Measurements from ENCODE around the gene TMEFF2.

TMEFF2 gene, protein sequence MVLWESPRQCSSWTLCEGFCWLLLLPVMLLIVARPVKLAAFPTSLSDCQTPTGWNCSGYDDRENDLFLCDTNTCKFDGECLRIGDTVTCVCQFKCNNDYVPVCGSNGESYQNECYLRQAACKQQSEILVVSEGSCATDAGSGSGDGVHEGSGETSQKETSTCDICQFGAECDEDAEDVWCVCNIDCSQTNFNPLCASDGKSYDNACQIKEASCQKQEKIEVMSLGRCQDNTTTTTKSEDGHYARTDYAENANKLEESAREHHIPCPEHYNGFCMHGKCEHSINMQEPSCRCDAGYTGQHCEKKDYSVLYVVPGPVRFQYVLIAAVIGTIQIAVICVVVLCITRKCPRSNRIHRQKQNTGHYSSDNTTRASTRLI
- total RNA-seq: 0 reads per million in 2 donors

DNA sequence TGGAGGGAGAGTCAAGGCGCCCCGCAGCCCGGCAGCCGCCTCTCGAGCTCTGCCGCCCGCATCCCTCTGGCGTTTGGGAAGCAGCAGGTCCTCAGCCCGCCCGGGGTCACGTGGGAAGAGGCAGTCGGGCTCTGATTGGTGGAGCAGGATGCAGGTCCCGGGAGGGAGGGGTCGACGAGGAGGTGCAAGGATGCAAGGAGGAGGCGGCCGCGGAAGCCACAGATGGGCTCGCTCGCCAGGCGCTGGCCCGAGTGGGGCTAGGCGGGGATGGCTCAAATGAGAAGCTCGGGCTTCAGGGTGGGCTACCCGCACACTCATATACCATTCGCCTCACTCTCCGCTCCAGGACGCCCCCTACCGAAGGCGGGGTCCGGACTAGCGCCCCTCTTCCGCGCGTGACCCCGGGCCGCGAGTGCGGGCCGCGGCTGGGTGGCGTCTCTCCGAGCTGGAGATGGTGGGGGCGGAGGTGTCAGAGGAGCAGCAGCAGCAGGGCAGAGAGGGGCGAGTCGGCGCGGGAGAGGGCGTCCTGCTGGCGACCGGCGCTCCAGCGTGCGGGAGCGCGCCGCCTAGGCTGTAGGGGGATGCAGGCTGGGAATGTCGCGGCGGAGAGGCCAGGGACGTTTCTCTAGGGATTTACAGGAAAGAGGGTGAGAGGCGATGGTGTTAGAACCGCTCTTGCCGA lies at the start of gene TMEFF2:
TMEFF2 (minus strand) TSS at position 68 of the 682 bp plus-strand sequence. CDS start 409 bp downstream, outside the sequence.
- DNase-seq: peak in 3 of 5 experiments; percentile 6 to 43 (median 10)

DNA sequence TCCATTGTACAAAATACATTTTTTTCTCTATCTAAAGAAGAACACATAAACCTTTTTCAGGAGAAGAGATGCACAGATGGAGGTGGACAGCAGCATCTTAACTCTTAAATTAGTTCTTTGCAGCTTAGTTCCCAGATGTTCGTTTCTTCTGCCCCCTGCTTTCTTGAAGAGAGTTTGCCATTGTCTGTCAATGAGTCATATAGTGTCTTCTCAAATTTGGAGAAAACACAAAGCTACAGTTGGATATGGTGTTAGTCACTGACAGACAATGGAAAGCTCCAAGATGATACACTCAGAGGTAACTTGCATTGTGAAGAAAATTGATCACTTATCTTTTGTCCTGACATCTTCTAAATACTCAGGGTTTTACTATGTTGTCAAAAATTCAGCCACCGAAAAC lies 48.8 kb upstream of the TMEFF2 start:
- no peak for DNase-seq

DNA sequence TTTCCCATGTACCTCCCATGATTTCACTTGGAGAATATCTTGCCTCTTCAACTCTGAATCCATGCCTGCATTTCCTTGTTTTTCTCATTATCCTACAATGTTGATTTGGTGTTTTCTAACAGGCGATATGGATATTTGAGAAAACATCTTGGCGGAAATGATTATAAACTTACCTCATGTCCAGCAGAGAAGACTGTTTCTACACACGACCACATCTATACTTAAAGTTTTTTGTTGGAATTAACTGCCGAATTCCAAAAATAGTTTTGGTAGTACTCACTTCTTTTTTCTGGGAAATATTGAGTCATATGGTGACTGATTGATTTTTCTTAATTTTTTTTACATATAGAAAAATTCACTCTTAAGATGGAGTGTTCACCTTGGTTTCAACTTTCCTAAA lies 41.4 kb upstream of the TMEFF2 start:
- no peak for DNase-seq

DNA sequence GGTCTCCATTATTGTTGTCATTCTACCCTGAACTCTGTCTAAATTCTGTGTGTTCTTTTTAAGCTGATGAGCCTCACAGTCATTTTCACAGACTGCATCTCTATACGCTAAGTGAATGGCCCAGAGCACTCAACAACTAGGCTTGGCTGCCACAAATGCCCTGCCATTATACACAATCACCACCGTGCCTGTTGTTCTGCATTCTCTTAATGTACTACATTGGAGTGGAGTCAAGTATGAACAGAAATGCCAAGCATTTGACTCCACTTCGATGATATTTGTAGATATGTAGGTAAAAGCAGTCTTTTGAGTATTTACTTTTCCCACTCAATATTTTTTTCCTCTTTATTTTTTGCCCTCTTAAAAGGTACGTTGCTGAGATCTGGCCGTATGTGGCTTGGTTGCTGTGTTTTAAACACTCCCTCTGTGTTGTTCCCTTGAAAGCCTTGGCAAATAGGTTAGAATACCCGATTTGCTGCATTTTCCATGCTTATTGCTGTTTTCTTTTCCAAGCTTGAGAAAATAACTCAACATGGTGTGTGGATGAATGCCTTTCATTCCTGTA lies 36.2 kb upstream of the TMEFF2 start:
- no peak for DNase-seq

DNA sequence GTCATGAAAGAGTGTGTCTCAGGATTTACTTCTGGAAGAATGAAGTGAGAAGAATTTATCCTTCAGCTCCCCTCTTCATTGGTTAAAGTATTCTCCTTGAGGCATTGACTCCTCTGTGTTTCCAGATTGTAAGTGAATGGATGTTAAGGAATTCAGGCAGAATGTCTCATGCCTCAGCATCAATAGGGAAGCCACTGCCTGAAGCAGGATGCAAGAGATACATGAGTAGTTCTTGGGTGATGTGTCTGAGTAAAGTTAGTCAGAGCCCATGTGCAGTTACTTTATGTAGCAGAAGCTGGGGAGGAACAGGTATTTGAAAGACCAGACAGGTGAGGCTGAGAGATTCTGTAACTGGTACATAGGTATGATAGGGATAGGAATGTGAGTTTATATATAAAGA lies 34.0 kb upstream of the TMEFF2 start:
- DNase-seq: no peak

DNA sequence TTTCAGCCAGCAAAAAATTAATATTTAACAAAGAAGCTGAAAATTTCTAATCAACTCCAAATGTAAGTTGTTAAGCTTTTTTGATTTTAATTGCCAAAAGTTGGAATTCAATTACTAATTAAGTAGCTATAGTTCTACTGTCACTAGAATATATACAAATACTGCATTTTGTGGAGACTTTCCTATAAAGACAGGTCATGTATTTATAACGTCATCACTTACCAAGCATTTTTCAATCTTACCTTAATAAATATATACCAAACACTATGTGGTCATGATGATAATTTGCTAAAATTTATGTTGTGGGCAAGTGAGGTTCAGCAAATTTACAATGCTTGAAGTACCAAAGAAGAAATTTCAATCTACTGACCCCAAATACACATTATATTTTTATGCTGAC lies 24.2 kb upstream of the TMEFF2 start:
- DNase-seq: no peak

DNA sequence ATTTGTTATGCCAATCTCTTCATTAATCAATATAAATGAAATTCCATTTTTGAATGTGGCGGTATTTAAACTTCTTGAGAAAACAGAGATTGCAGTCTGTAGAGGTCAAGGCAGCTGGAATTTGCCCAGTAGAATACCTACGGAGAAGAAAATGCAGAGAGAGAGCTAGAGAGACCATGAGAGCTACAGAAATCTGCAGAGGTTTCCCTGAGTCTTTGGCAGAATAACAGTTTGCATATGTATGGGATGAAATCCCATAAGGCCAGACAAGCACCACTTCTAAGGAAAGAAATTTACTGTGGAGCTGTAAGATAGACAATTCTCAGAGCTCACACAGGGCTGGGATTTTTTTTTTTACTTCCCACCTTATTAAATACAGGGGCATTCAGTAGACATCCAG lies 23.6 kb upstream of the TMEFF2 start:
- no peak for DNase-seq

DNA sequence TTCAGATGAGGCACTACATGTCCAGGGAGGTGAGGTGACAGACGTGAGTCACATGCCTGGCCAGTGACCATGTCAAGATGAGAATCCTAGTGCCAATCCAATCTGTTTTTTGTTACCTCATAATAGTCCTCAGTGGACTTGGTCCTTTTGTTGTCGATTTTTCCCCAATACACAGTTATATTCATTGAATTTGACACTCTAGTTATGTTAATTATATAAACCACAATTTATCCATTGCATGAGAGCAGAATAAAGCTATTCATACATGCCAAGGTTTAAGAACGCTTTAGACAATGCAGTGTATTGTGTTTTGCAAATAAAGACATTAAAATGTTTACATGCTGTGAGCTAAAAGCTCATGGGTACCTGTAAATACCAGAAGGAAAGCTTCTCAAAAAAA lies 21.6 kb upstream of the TMEFF2 start:
- DNase-seq: no peak

DNA sequence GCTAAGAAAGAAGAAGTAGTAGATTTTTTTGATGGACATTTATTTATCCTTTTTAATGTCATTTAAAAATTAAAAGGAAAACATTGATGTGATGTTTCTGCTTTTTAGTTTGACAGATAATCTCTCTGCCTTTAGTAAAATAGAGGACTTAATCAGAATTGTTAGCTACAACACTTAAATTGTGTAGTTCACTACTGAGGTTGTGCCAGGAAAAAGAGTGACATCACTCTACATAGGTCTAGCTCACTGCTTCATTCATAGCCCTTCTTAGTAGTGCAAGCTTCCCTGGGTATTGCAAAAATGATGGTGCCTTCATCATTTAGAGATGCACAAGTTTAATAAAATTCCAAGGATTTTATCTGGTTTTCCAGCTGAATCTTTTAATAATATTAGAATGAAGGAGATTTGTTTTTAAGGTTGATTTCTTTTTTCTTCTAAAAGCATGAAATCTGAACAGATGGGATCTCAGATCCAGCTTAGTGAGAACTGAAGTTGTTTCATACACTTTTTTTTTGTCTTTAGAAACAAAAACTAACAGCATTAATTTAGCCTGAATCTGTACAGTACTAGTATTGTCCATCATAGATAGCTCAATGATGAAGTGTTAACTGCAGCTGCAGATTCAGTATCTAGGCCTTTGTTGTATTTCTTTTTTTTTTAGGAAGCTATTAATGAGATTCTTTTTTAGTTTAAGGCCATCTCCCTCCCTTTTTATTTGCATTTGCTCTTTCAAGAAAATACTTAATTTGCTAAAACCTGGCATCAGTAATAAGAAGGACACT lies 20.6 kb upstream of the TMEFF2 start:
- DNase-seq: no peak

DNA sequence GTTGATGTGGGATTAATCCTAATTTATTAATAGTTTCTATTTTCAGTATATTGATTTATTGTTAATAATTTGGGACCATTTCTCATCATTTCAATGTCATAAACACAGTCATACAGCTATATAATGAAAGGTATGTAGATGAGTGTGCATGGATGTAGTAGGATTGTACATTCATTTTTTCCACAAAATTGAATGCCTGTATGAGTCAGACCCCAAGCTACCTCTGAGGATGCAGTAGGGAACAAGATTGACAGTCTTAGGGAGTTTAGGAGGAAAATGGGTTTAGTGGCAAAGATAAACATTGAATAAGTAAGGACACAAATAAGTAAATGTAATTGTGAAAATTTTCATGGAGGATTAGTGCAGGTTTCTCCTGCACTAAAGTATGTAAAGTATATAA lies 14.1 kb upstream of the TMEFF2 start:
- DNase-seq: no peak

DNA sequence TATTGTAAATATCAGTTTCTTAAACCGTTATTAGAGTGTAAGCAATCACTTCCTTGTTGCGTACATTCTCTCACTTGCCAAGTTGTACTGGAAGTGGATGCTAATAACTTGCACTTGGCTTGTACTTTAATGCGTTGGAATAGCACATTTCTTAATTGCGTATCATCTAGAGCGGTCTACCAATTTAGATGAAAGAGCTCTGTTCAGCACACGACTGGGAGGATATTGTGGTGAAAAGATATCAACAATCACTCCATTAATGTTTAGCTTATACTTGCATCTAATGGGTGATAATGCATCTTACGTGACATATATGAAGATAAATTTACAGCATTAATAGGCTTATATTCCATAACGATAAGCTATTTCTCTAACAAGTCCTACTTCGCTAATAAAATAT lies 11.7 kb upstream of the TMEFF2 start:
- DNase-seq: no peak

DNA sequence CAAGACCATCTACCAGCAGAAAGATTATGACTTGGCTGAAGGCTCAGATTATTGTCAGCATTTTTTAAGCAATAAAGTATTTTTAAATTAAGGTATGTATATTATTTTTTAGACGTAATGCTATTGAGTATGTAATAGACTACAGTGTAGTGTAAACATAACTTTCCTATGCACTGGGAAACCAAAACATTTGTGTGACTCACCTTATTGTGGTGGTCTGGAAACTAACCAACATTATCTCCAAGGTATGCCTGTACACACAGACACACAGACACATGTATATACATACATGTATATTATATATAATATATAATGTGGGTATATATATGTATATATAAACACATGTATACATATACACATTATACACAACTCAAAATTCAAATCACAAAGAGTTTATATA lies 9.1 kb upstream of the TMEFF2 start:
- no peak for DNase-seq

DNA sequence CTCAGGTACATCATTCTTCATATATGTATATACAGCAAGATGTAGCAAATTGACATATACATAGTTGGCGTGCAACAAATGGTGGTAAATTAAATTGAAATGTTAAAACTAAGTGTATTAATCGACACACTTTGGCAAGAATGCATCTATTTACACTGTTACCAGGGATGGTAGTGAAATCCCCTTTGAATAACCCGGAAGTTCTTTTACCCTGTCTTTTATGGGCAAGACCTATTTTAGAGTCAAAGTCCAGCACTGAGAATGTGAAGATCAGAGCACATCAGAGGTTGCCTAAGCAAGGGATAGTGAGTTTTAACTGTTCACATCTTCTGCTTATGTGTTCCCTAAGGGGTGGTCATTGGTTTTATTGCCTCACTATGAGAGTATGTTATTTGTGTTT lies 7.6 kb upstream of the TMEFF2 start:
- no peak for DNase-seq

DNA sequence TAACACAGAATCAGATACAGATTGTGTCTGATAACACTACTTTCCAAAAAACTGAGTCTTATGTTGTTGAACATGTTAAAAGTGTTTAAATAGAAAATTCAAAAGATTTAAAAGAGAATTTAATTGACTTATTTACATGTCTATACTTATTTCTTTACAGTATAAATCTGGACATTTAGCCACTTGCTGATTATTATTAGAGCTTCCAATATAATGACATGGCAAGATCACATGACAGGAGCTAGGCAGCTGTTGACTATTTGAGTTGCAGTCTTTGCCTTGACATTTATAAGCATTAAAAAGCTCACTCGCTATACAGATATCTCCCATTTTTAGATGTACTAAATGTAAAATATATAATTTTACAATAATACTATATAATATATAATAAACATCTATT lies 6.4 kb upstream of the TMEFF2 start:
- DNase-seq: no peak

DNA sequence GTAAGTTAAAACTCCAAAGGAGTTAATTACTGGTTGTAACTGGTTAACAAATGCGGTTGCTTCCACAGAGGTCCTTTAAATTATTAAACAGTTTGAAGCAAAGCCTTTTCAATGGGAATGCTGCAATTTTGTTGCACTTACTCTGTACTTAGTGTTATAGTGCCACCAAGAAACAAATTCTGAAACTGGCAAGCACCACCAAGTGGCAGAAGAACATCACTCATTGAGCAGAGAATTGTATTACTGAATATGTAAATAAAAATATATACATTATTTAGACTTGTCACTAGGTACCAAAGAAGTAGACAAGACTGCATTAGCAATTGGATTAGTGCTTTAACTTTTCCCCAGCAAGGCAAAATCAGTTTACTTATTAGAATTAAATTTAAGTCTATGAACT lies 2.6 kb upstream of the TMEFF2 start:
- no peak for DNase-seq

DNA sequence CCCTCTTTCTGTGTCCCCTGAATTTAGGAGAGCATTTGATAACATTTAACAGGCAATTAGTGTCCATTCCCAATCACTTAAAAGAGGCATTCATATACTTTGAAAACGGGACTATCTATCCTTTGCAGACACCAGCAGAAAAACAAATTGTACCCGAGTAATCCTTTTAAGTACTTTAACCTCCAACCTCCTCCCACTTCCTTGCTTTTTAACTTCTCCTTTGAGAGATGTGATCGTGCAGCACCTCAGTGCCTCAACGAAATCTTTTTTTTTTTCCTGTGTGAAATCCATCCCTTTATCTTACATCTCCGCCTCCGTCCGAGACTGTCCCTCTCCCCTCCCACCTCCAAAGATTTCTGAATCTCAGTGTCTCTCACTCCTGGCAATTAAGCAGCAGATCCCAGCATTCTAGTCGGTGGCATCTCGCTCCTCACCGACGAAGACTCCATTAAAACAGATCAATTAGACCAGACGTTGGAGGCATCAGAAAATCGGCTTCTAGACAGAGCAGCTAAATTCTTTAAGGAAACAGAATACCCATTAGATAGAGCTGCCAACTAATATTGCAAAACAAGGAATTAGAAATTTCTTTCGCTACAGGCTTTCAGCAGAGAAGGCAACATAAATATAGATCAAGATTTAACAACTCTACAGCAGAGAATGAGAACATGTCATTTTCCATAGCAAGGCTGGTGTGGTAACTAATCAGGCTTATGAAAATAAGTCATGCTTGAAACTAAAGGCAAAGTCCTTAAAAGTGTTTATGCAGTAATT lies 1.9 kb upstream of the TMEFF2 start:
- no peak for DNase-seq

DNA sequence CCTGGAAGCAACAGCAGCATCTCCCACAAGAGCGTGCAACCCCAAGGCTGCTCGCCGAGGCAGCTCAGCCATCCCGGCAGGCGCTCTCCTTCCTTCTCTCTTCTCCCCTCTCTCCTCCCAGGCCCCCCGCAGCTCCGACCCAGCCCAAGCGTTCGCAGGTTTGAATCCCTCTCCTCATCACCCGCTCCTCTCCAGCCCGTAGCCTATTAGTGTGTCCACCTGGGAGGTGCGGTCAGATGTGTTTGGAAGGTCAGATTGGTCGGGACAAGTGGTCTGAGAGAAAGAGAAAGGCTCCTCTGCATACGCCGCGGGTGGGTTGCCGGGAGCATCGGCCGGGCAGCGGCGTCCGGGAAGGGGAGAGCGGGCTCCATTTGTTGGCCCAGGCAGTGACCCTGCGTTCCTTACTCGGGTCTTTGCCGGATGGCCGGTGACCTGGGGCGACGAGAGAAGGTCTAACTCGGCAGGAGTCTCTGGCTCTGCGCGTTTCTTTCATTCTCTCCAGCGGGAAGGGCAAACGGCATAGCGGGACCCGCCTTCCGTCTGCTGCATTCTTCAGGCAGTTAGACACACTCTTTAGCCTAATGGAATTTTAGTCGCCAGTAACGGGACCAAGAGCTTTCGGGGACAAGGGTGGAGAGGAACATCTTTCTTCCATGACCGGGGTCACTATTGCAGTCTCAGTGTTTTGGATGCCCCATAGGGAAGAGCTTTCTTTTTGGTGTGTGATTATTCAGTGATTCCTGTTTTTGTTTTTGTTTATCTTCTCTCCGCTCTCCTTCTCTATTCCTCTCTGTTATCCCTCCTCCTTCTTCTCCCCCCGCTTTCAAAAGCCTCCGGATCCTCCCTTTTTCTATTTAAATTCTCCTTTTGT lies 1.1 kb upstream of the TMEFF2 start:
- DNase-seq: peak in 1 of 5 experiments; percentile 7

DNA sequence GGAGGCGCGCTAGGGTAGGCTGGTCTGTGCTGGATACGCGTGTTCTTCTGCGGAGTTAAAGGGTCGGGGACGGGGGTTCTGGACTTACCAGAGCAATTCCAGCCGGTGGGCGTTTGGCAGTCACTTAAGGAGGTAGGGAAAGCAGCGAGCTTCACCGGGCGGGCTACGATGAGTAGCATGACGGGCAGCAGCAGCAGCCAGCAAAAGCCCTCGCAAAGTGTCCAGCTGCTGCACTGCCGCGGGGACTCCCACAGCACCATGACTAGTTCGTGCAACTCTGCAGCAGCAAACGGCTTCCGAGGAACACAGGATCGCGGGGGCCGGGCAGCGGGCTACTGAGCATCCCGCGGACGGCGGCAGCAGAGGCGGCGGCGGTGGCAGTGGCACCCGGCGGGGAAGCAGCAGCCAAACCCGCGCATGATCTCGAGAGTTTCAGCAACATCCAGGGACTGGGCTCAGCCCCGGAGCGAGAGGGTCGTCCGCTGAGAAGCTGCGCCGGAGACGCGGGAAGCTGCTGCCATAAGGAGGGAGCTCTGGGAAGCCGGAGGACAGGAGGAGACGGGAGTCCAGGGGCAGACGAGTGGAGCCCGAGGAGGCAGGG lies 368 bp downstream of the TMEFF2 start:
- DNase-seq: peak in 2 of 5 experiments; percentile 3 to 14

DNA sequence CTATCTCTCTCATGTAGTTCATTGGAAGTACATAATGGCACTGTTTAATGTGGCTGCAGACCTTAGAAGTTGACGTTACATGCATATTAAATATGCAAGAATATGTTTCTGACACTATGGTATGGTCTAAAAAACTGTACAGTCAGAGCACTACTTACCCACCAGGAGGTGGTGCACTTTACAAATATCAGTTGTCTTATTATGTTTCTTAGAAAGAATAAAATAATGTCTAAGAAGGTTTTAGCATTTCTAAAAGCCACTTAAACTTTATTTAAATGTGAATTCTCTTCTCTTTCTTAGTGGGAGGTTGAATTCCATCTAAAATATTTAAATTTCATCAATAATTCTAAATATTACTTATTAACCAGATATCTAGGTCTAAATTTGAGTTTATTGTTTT lies 4.3 kb downstream of the TMEFF2 start:
- peak in 1 of 5 experiments; percentile 15 for DNase-seq

DNA sequence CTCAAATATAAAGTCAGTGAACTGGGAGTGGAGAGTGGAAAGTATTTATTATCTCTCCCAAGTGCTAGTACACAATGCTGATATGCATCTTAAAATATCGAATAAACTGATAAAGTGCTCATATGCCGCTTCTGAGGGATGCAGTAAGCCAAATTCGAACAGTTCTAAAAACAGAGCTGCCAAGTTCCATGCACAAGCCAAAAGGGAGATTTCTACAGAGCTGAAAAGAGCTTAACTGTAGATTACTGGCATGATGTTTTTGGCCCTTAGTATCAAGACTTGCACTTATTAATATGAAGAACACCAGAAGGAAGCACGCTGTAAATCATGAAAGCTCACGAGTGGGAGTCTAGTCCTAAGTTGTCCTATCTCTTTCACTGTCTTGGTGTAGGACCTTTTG lies 7.9 kb downstream of the TMEFF2 start:
- no peak for DNase-seq

DNA sequence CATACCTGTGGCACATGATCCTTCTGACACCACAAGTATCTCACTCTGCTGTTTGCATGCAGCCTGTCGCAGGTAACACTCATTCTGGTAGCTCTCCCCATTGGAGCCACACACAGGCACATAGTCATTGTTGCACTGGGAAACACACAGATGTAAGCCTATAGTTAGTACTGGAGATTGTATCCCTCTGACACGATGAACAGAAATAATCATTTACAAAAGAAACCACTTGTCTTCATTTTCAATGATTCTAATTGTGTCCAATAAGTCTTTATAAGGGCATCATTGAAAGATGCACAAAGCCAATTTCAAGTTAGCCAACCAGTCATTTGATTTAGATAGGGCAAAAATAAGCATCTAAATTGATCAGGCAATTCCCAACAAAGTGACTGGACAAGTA lies 10.4 kb downstream of the TMEFF2 start:
- DNase-seq: no peak

Measured in T-helper 2 cell (primary cell).